SH-SY5Y (cell line): ENCODE data around the gene PLXNB3.

Experiments used
- GATA2 ChIP-seq: IDR thresholded peaks from 2 replicates; pipeline ENCODE4 v1.6.1; 2011; ENCODE audit warnings: mild to moderate bottlenecking, low read depth, low read length
- GATA3 ChIP-seq: IDR thresholded peaks from 2 replicates; pipeline ENCODE4 v1.6.1; 2011; ENCODE audit warnings: low read depth, mild to moderate bottlenecking, low read length, moderate library complexity

- TF ChIP-seq GATA2 (no peak), GATA3 (no peak)
Observed at GRCh38 chrX:153762626-153763173, 1.3 kb upstream of the PLXNB3 start.
